Pancreas (tissue), 10 donors: ENCODE data around the gene RBP2. TPM values are rescaled to one million over a fixed set of nuclear protein-coding genes. Genes with fewer than 3 reads are reported as not detected.
A peak's percentile ranks its signal among the peaks of the same experiment; 100 is the strongest.

ENCODE experiments used
- ATAC-seq, 4 donors: fragments of 200-7000 bp; cut with Tn5 transposase; one replicate each; pipeline versions ENCODE4 v1.8.0 to v1.9.1; 2020; ENCODE audit warnings: mild to moderate bottlenecking in 4 of 4, moderate library complexity in 4 of 4
- DNase-seq, 6 donors: peaks; one replicate each; pipeline ENCODE4 v3.0.0-alpha.2; 2020
- FAIRE-seq: peaks from 2 replicates; lab custom pipeline; 2012; peaks lifted over from hg19 to GRCh38; lab: Jason Lieb, UNC
- H3K27ac ChIP-seq, 4 donors: fragments of 200-600 bp; sonication (generic); 1 replicate in 3 of 4; 2 replicates in 1 of 4; pipeline versions ENCODE4 v1.5.0 to v1.8.0; 2020
- H3K27me3 ChIP-seq, 4 donors: fragments of 200-600 bp; one replicate each; pipeline ENCODE4 v1.8.0; 2021
- H3K36me3 ChIP-seq, 3 donors: fragments of 200-600 bp; sonication (generic) in 1 of 3; one replicate each; pipeline versions ENCODE4 v1.5.0 to v1.8.0; 2020 to 2021
- H3K4me1 ChIP-seq, 3 donors: fragments of 200-600 bp; one replicate each; pipeline ENCODE4 v1.8.0; 2021
- H3K4me3 ChIP-seq, 4 donors: fragments of 200-600 bp; sonication (generic) in 2 of 4; one replicate each; pipeline versions ENCODE4 v1.5.0 to v1.8.0; 2020 to 2021
- H3K9me3 ChIP-seq, 4 donors: fragments of 200-600 bp; one replicate each; pipeline ENCODE4 v1.8.0; 2021
- CTCF ChIP-seq, 4 donors: fragments of 200-600 bp; sonication (generic) in 3 of 4; IDR thresholded peaks; one replicate each; pipeline versions ENCODE4 v1.5.0 to v1.8.0; 2021; ENCODE audit warnings: antibody characterized with exemption in 4 of 4
- WGBS, 2 donors: extraction: QIAGEN DNeasy Blood & Tissue Kit; methylation state at CpG; one replicate each; pipeline ENCODE4 v1.1.7; 2013; 5-methylcytosine and 5-hydroxymethylcytosine counted together
- intact Hi-C, 3 donors: fragments of 100-400 bp; cut with DNase I; formaldehyde crosslinking; loops; one replicate each; pipeline versions ENCODE4 v1.11.1 to v1.14.2; 2022
- polyA plus RNA-seq, 2 donors: library from polyadenylated mRNA; stranded (reverse); fragments of 200-250 nt; gene quantifications; one replicate each; pipeline ENCODE4 v1.2.3, GENCODE V29; 2013
- total RNA-seq, 6 donors: library from RNA; stranded (reverse); fragmentation: NEBNext Ultra II Directional in 4 of 6; extraction: Animal tissue kit (Norgen Biotek cat#: 25700) in 4 of 6; gene quantifications; one replicate each; pipeline versions ENCODE4 v1.2.1 to v1.2.4, GENCODE V29; 2021 to 2023
- donor health status: healthy with polysubstance abuse.
- donor health status: DM: no; HTN: no; CAD: no; lungs with moderate emphysema.
- donor health status: DM: no; HTN: no; CAD: no.
- donor health status: control.
- donor health status: control.
- donor health status: Bipolar disorder and iron deficiency.
- donor health status: DM: yes; HTN: yes; CAD: no.
- donor health status: DM: no; HTN: no; CAD: no.
- donor health status: DM: no; HTN: no; CAD: no.
- donor health status: DM: yes; HTN: yes; CAD: no.

The RBP2 gene
- total and polyA plus RNA-seq, 8 donors, result 0.38 to 7.5 (median 1.4) TPM; not detected in 3

- peaks cover 0 to 11% (median 0%) of the 10 kb centered on the region in 3 donors for H3K4me1 ChIP-seq
- FAIRE-seq, result no peak
- WGBS, 2 donors, result 14 to 25% methylated on average over 1 of the region's 1 CpG
- intact Hi-C loops, result no loop called here
- H3K36me3 ChIP-seq, result no peaks in the 10 kb centered on the region
- H3K27ac ChIP-seq, result peak overlapping the region in 3 of 4 donors; percentile 12 to 68 (median 35)
- H3K27me3 ChIP-seq, result no peaks in the 10 kb centered on the region
- no peaks in the 10 kb centered on the region for H3K9me3 ChIP-seq
- H3K4me3 ChIP-seq, result no peak overlapping the region
- peak; percentile 98 to 99 (median 99) for ATAC-seq
- peak in 4 of 6 donors; percentile 55 to 70 (median 62) for DNase-seq
- no peak for TF ChIP-seq CTCF (IDR thresholded peaks at IDR 0.05)
These were observed 14.8 kb upstream of the RBP2 start for GRCh38 chr3:139491027-139491700.

- FAIRE-seq (no peak), ATAC-seq (no peak)
- intact Hi-C loops, result no loop called here
These were observed 5.9 kb upstream of the RBP2 start for GRCh38 chr3:139482206-139482605.

GRCh38 chr3:139481116-139481515 is 4.8 kb upstream of the RBP2 start:
- Histone ChIP-seq H3K27ac (peak overlapping the region in 1 of 4 donors; percentile 0), H3K4me3 (no peak overlapping the region), H3K36me3 (no peaks in the 10 kb centered on the region), H3K27me3 (no peaks in the 10 kb centered on the region), H3K4me1 (peaks cover 7 to 12% (median 9%) of the 10 kb centered on the region in 3 donors), H3K9me3 (no peaks in the 10 kb centered on the region)
- TF ChIP-seq CTCF (IDR thresholded peaks at IDR 0.05), result no peak
- FAIRE-seq, result no peak
- ATAC-seq, result no peak
- no peak for DNase-seq
- intact Hi-C loops, result no loop called here

More at GRCh38 chr3:139482206-139482605, 5.9 kb upstream of the RBP2 start:
- no peak overlapping the region for H3K27ac ChIP-seq
- H3K9me3 ChIP-seq, result no peaks in the 10 kb centered on the region
- peaks cover 7 to 12% (median 9%) of the 10 kb centered on the region in 3 donors for H3K4me1 ChIP-seq
- no peak overlapping the region for H3K4me3 ChIP-seq
- DNase-seq, result no peak
- WGBS, 2 donors, result 32 to 34% methylated on average over 1 of the region's 1 CpG
- H3K27me3 ChIP-seq, result no peaks in the 10 kb centered on the region
- no peaks in the 10 kb centered on the region for H3K36me3 ChIP-seq
- TF ChIP-seq CTCF (IDR thresholded peaks at IDR 0.05), result no peak

GRCh38 chr3:139480585-139480984 is 4.3 kb upstream of the RBP2 start:
- no peaks in the 10 kb centered on the region for H3K9me3 ChIP-seq
- no peak overlapping the region for H3K4me3 ChIP-seq
- DNase-seq (peak; percentile 47 to 78 (median 66)), ATAC-seq (peak; percentile 69 to 89 (median 82)), FAIRE-seq (no peak)
- H3K27me3 ChIP-seq, result no peaks in the 10 kb centered on the region
- no peak for TF ChIP-seq CTCF (IDR thresholded peaks at IDR 0.05)
- intact Hi-C loops, result no loop called here
- WGBS, 2 donors, result 24 to 35% methylated on average over 3 of the region's 3 CpGs
- H3K4me1 ChIP-seq, result peaks cover 7 to 12% (median 9%) of the 10 kb centered on the region in 3 donors
- no peaks in the 10 kb centered on the region for H3K36me3 ChIP-seq
- H3K27ac ChIP-seq, result peak overlapping the region in 2 of 4 donors; percentile 0 to 42
